ENCODE results near the gene B3GALT4.
"Not testable (repeated sequence)": the region's sequence is repeated elsewhere in the genome, so short reads cannot be mapped to it uniquely, and the experiment has no call there.

Gene B3GALT4

GRCh38 chr6:33276864-33277662 lies at the start of gene B3GALT4:
TSS of gene B3GALT4 (plus strand) at chr6:33277123. CDS start at chr6:33277420, 297 bp downstream.
- DNase-seq, result no peak

GRCh38 chr6:33235221-33235634 lies 41.7 kb upstream of the B3GALT4 start:
- no peak for DNase-seq

- no peak for DNase-seq
These were observed 40.6 kb upstream of the B3GALT4 start for GRCh38 chr6:33236328-33236727.

- no peak for DNase-seq
These were observed 40.1 kb upstream of the B3GALT4 start for GRCh38 chr6:33236852-33237251.

GRCh38 chr6:33237741-33238140 lies 39.2 kb upstream of the B3GALT4 start:
- DNase-seq, result no peak

- DNase-seq, result no peak
These were observed 35.0 kb upstream of the B3GALT4 start for GRCh38 chr6:33241968-33242367.

GRCh38 chr6:33243476-33243875 lies 33.4 kb upstream of the B3GALT4 start:
- no peak for DNase-seq

GRCh38 chr6:33247977-33248642 lies 28.8 kb upstream of the B3GALT4 start:
- peak; percentile 44 for DNase-seq

- DNase-seq, result no peak
These were observed 28.3 kb upstream of the B3GALT4 start for GRCh38 chr6:33248643-33248931.

GRCh38 chr6:33248932-33249731 lies 27.8 kb upstream of the B3GALT4 start:
- peak; percentile 95 for DNase-seq

- DNase-seq, result no peak
These were observed 26.9 kb upstream of the B3GALT4 start for GRCh38 chr6:33249732-33250630.

- DNase-seq, result no peak
These were observed 26.2 kb upstream of the B3GALT4 start for GRCh38 chr6:33250731-33251130.

- no peak for DNase-seq
These were observed 25.4 kb upstream of the B3GALT4 start for GRCh38 chr6:33251395-33252012.

GRCh38 chr6:33252759-33253158 lies 24.2 kb upstream of the B3GALT4 start:
- no peak for DNase-seq

- no peak for DNase-seq
These were observed 22.3 kb upstream of the B3GALT4 start for GRCh38 chr6:33254591-33254990.

GRCh38 chr6:33259032-33259431 lies 17.9 kb upstream of the B3GALT4 start:
- DNase-seq, result no peak

- not testable (repeated sequence) for DNase-seq
These were observed 14.4 kb upstream of the B3GALT4 start for GRCh38 chr6:33262490-33262889.

GRCh38 chr6:33264015-33264414 lies 12.9 kb upstream of the B3GALT4 start:
- DNase-seq, result no peak

- DNase-seq, result no peak
These were observed 5.8 kb upstream of the B3GALT4 start for GRCh38 chr6:33271117-33271467.

GRCh38 chr6:33271468-33272274 lies 5.3 kb upstream of the B3GALT4 start, which contains the start of the genes RPS18 and VPS52:
TSS of gene RPS18 (plus strand) at chr6:33272075. CDS start at chr6:33272120, 45 bp downstream.
TSS of gene VPS52 (minus strand) at chr6:33271876. CDS start at chr6:33271675, 201 bp downstream.
- peak; percentile 95 for DNase-seq

Measured in NCI-H2081 treated with DMSO at 0.1 percent for 48 hours (cell line).